DOHH2 (cell line): ENCODE measurements around the gene ANXA6.

Source experiments
- H3F3A ChIP-seq: fragments of 200-600 bp; sonication (generic), shearing (Covaris generic); 2 replicates; pipeline ENCODE4 v1.6.0; 2016; ENCODE audit warnings: antibody characterized with exemption, mild to moderate bottlenecking; ENCODE audit not compliant: control insufficient read depth, insufficient read depth
- H3K27ac ChIP-seq: fragments of 200-600 bp; sonication (generic); 2 replicates; pipeline ENCODE4 v1.5.1; 2014; ENCODE audit warnings: low read depth, mild to moderate bottlenecking, low read length, moderate library complexity
- H3K27me3 ChIP-seq: fragments of 200-600 bp; sonication (generic); 2 replicates; pipeline ENCODE4 v1.6.1; 2014; ENCODE audit warnings: mild to moderate bottlenecking, low read length, mixed read lengths; ENCODE audit not compliant: control insufficient read depth
- H3K36me3 ChIP-seq: fragments of 200-600 bp; sonication (generic); 2 replicates; pipeline ENCODE4 v1.6.1; 2014; ENCODE audit warnings: mild to moderate bottlenecking, low read length, moderate library complexity, mixed read lengths; ENCODE audit not compliant: control insufficient read depth
- H3K4me1 ChIP-seq: fragments of 200-600 bp; sonication (generic); 2 replicates; pipeline ENCODE4 v1.6.1; 2014; ENCODE audit warnings: mild to moderate bottlenecking, low read length, mixed read lengths; ENCODE audit not compliant: control insufficient read depth
- H3K4me2 ChIP-seq: fragments of 200-600 bp; sonication (generic); 2 replicates; pipeline ENCODE4 v1.6.0; 2014; ENCODE audit warnings: mild to moderate bottlenecking, low read length, moderate library complexity
- H3K4me3 ChIP-seq: fragments of 200-600 bp; sonication (generic); 2 replicates; pipeline ENCODE4 v1.5.1; 2014; ENCODE audit warnings: mild to moderate bottlenecking, low read length, mixed read lengths
- H3K79me2 ChIP-seq: fragments of 200-600 bp; sonication (generic); 2 replicates; pipeline ENCODE4 v1.6.1; 2014; ENCODE audit warnings: mild to moderate bottlenecking, low read length, mixed read lengths; ENCODE audit not compliant: control insufficient read depth
- H3K9me2 ChIP-seq: fragments of 200-600 bp; sonication (generic); replicated peaks from 2 replicates; pipeline ENCODE4 v1.6.1; 2014; ENCODE audit warnings: mild to moderate bottlenecking, low read length, mixed read lengths; ENCODE audit not compliant: control insufficient read depth
- H3K9me3 ChIP-seq: fragments of 200-600 bp; sonication (generic); 2 replicates; pipeline ENCODE4 v1.6.1; 2014; ENCODE audit warnings: antibody characterized with exemption, low read length, mixed read lengths; ENCODE audit not compliant: control insufficient read depth, insufficient read depth
- H4K20me1 ChIP-seq: fragments of 200-600 bp; sonication (generic); 2 replicates; pipeline ENCODE4 v1.6.0; 2014; ENCODE audit warnings: low read depth, mild to moderate bottlenecking, antibody characterized with exemption, low read length, moderate library complexity; ENCODE audit not compliant: control insufficient read depth, insufficient read depth
- EZH2phosphoT487 ChIP-seq: fragments of 200-600 bp; sonication (generic); IDR thresholded peaks from 2 replicates; pipeline ENCODE4 v1.6.1; 2017; ENCODE audit warnings: borderline replicate concordance, mild to moderate bottlenecking, antibody characterized with exemption, low read length, moderate library complexity, mixed read lengths
- TF ChIP-seq, protein P1 (sequence below): fragments of 200-600 bp; sonication (generic); IDR thresholded peaks from one replicate; pipeline ENCODE4 v1.5.1; 2014; ENCODE audit warnings: antibody characterized with exemption, mild to moderate bottlenecking, low read depth, low read length; ENCODE audit not compliant: poor library complexity, severe bottlenecking

Gene ANXA6

DNA sequence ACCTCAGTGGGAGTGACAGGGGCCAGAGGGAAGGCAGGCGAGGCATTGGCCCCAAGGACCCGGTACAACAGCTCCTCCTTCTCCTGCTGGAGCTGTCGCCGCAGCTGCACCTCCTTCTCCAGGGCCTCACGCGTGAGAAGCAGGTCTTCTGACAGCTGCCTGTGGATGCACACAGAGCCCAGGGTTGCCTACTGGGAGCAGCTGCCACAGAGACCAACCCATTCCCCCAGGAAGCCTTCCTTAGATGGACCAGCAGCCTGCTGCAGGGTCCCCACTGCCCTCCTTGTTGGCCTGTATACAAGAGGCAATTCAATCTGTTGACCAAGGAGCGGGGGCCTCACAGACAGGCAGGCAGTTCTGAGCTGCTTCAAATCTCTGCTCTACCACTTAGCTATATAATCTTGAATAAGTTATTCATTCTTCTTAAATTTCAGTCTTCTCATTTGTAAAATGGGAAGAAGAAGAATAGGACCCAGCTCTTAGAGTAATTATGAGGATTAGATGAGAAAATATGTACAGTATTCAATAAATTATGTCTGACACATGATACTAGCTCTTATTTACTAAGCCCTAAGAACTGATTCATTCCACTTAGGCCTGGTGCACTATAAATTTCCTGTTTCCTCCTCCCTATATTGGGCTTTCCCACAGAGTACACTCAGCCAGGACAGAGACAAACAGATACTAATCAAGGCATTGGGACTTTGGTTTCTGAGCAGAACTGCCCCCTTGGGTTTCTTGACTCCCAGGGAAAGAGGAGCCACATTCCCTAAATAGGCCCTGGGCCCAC lies 26.1 kb upstream of the ANXA6 start:
- no peak overlapping the region for H3K27ac ChIP-seq
- peaks cover 57% of the 10 kb centered on the region for H3K36me3 ChIP-seq

DNA sequence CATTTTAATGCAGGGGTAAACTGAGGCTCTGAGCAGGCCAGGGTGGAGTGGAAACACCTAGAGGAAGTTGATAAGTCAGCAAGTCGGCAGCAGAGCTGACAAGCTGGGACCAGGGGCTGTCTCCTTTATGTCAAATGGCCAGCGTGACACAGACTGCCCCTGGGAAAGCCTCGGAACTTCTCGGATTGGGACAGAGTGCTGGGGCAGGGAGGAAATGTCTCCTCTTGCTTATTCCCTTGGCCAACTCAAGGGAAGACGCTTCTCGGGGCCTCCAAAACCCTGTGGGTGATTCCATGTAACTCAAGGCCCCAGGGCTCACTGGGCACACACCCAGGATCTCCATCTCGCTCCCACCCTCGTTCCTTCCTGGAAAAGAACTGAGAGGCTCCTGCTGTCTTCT lies 25.4 kb upstream of the ANXA6 start:
- Histone ChIP-seq H3K9me2 (no peaks in the 10 kb centered on the region), H3F3A (no peaks in the 10 kb centered on the region), H3K9me3 (no peaks in the 10 kb centered on the region), H3K79me2 (no peaks in the 10 kb centered on the region), H3K27ac (no peak overlapping the region), H3K27me3 (no peaks in the 10 kb centered on the region), H3K4me1 (no peaks in the 10 kb centered on the region; the same call in 1 of the 2 replicates), H3K4me3 (no peak overlapping the region), H3K36me3 (peaks cover 54% of the 10 kb centered on the region), H4K20me1 (no peaks in the 10 kb centered on the region), H3K4me2 (no peak overlapping the region)
- no peak for TF ChIP-seq EZH2phosphoT487
- TF ChIP-seq, protein P1, sequence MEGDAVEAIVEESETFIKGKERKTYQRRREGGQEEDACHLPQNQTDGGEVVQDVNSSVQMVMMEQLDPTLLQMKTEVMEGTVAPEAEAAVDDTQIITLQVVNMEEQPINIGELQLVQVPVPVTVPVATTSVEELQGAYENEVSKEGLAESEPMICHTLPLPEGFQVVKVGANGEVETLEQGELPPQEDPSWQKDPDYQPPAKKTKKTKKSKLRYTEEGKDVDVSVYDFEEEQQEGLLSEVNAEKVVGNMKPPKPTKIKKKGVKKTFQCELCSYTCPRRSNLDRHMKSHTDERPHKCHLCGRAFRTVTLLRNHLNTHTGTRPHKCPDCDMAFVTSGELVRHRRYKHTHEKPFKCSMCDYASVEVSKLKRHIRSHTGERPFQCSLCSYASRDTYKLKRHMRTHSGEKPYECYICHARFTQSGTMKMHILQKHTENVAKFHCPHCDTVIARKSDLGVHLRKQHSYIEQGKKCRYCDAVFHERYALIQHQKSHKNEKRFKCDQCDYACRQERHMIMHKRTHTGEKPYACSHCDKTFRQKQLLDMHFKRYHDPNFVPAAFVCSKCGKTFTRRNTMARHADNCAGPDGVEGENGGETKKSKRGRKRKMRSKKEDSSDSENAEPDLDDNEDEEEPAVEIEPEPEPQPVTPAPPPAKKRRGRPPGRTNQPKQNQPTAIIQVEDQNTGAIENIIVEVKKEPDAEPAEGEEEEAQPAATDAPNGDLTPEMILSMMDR, result no peak

More for the DNA sequence above, 26.1 kb upstream of the ANXA6 start:
- Histone ChIP-seq H3K9me2 (no peaks in the 10 kb centered on the region), H3K9me3 (no peaks in the 10 kb centered on the region), H3K4me2 (no peak overlapping the region), H3F3A (no peaks in the 10 kb centered on the region), H3K79me2 (no peaks in the 10 kb centered on the region), H3K27me3 (no peaks in the 10 kb centered on the region), H3K4me1 (no peaks in the 10 kb centered on the region), H4K20me1 (no peaks in the 10 kb centered on the region), H3K4me3 (no peak overlapping the region)
- no peak for TF ChIP-seq EZH2phosphoT487
- TF ChIP-seq, protein P1, result no peak

DNA sequence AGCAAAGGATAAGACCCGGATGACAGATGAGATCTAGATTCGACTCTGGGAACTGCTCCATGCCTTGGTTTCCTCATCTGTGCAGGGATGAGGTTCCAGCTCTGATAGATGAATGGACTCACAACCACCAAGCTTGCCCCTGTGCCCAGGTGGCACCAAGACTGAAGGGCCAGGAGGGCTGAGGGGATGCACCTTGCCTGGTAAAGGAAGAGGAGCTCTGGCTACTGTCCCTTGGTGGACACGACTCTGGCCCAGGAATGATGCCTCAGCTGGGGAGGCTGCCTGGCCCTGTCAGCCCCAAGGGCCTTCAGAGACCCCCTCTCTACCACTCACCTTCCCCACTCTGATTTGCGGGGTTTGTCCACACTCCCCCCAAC lies 24.9 kb upstream of the ANXA6 start:
- Histone ChIP-seq H3K9me2 (no peaks in the 10 kb centered on the region), H3K27me3 (no peaks in the 10 kb centered on the region), H3F3A (no peaks in the 10 kb centered on the region), H3K9me3 (no peaks in the 10 kb centered on the region), H3K4me3 (no peak overlapping the region), H3K79me2 (no peaks in the 10 kb centered on the region), H3K4me2 (no peak overlapping the region), H4K20me1 (no peaks in the 10 kb centered on the region), H3K27ac (no peak overlapping the region), H3K36me3 (peaks cover 49% of the 10 kb centered on the region), H3K4me1 (no peaks in the 10 kb centered on the region; the same call in 1 of the 2 replicates)
- no peak for TF ChIP-seq EZH2phosphoT487
- TF ChIP-seq, protein P1, result no peak
